OCI-LY1 (cell line): ENCODE measurements around the gene ANO8.
A peak's percentile ranks its signal among the peaks of the same experiment; 100 is the strongest.
"Not testable (repeated sequence)": the region's sequence is repeated elsewhere in the genome, so short reads cannot be mapped to it uniquely, and the experiment has no call there.

Experiments
- H2AFZ ChIP-seq: fragments of 200-600 bp; sonication (generic), shearing (Covaris generic); 2 replicates; pipeline ENCODE4 v1.6.0; 2014; ENCODE audit warnings: antibody characterized with exemption, mild to moderate bottlenecking, low read length
- H3F3A ChIP-seq: fragments of 200-600 bp; sonication (generic), shearing (Covaris generic); 2 replicates; pipeline ENCODE4 v1.6.0; 2014; ENCODE audit warnings: mild to moderate bottlenecking, antibody characterized with exemption, low read length, moderate library complexity; ENCODE audit not compliant: insufficient read depth
- H3K27ac ChIP-seq: fragments of 200-600 bp; sonication (generic); 2 replicates; pipeline ENCODE4 v1.5.1; 2014; ENCODE audit warnings: low read length, mixed run types, mild to moderate bottlenecking, low read depth; ENCODE audit not compliant: poor library complexity, severe bottlenecking
- H3K27me3 ChIP-seq: fragments of 200-600 bp; sonication (generic); 2 replicates; pipeline ENCODE4 v1.6.0; 2014; ENCODE audit warnings: antibody characterized with exemption, mild to moderate bottlenecking, low read length, moderate library complexity; ENCODE audit not compliant: insufficient read depth
- H3K36me3 ChIP-seq: fragments of 200-600 bp; sonication (generic); 2 replicates; pipeline ENCODE4 v1.6.1; 2014; ENCODE audit warnings: mild to moderate bottlenecking, antibody characterized with exemption, low read length, moderate library complexity, mixed read lengths; ENCODE audit not compliant: insufficient read depth
- H3K4me1 ChIP-seq: fragments of 200-600 bp; sonication (generic); 2 replicates; pipeline ENCODE4 v1.5.1; 2014; ENCODE audit warnings: mild to moderate bottlenecking, low read length, moderate library complexity; ENCODE audit not compliant: insufficient read depth, severe bottlenecking
- H3K4me2 ChIP-seq: fragments of 200-600 bp; sonication (generic), shearing (Covaris generic); 2 replicates; pipeline ENCODE4 v1.6.1; 2014; ENCODE audit warnings: low read length
- H3K4me3 ChIP-seq: fragments of 200-600 bp; sonication (generic); 2 replicates; pipeline ENCODE4 v1.5.1; 2014; ENCODE audit warnings: low read length, low read depth, mild to moderate bottlenecking, mixed read lengths; ENCODE audit not compliant: poor library complexity, severe bottlenecking
- H3K79me2 ChIP-seq: fragments of 200-600 bp; shearing (Covaris generic); 2 replicates; pipeline ENCODE4 v1.6.1; 2016; ENCODE audit warnings: mixed run types, low read length, mixed read lengths; ENCODE audit not compliant: insufficient read depth
- H3K9ac ChIP-seq: fragments of 200-600 bp; sonication (generic), shearing (Covaris generic); 2 replicates; pipeline ENCODE4 v1.6.1; 2014; ENCODE audit warnings: mild to moderate bottlenecking, low read length, mixed read lengths
- H3K9me2 ChIP-seq: fragments of 200-600 bp; sonication (generic), shearing (Covaris generic); 2 replicates; pipeline ENCODE4 v1.6.1; 2014; ENCODE audit warnings: low read depth, mild to moderate bottlenecking, low read length, mixed read lengths
- H3K9me3 ChIP-seq: fragments of 200-600 bp; shearing (Covaris generic); 2 replicates; pipeline ENCODE4 v1.6.1; 2014; ENCODE audit warnings: low read length, mixed read lengths
- H4K20me1 ChIP-seq: fragments of 200-600 bp; sonication (generic), shearing (Covaris generic); 2 replicates; pipeline ENCODE4 v1.6.0; 2016; ENCODE audit warnings: mild to moderate bottlenecking, low read length; ENCODE audit not compliant: insufficient read depth
- EZH2 ChIP-seq: fragments of 200-600 bp; sonication (generic), shearing (Covaris generic); IDR thresholded peaks from 2 replicates; pipeline ENCODE4 v1.8.0; 2017; ENCODE audit warnings: borderline replicate concordance, mixed run types, mild to moderate bottlenecking, antibody characterized with exemption, low read length, moderate library complexity, mixed read lengths
- TF ChIP-seq, protein P1 (sequence below): fragments of 200-600 bp; sonication (generic), shearing (Covaris generic); IDR thresholded peaks from 2 replicates; pipeline ENCODE4 v1.5.1; 2017; ENCODE audit warnings: mild to moderate bottlenecking, antibody characterized with exemption, low read length, moderate library complexity, mixed read lengths

ANO8 gene

DNA sequence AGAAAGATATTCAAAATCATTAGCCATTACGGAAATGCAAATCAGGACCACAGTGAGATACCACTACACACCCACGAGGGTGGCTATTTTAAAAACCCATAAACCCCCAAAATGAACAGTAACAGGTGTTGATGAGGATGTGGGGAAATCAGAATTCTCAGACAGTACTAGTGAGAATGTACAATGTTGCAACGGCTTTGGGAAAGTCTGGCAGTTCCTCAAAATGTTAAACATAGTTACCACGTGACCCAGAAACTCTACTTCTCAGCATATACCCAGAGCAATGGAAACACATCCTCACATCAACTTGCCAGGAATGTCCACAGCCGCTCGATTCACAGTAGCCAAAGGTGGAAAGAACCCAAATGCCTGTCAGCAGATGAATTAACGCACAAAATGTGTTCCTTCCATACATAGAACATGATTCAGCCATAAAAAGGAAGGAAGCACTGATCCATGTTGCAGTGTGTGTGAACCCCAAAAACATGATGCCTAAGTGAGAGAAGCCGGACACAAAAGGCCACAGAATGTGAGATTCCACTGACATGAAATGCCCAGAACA, 35.5 kb upstream of the ANO8 start:
- Histone ChIP-seq H3K4me2 (0 out of 2 replicates have a peak overlapping the region, but pooled peaks have one; percentile 6), H3K27ac (no peak overlapping the region), H3K79me2 (no peaks in the 10 kb centered on the region), H3K9me2 (no peaks in the 10 kb centered on the region), H4K20me1 (no peaks in the 10 kb centered on the region), H3F3A (no peaks in the 10 kb centered on the region), H3K4me3 (no peak overlapping the region), H3K9me3 (no peaks in the 10 kb centered on the region), H2AFZ (no peak overlapping the region), H3K27me3 (peaks cover 3% of the 10 kb centered on the region; the same call in 1 of the 2 replicates), H3K36me3 (no peaks in the 10 kb centered on the region), H3K9ac (no peak overlapping the region), H3K4me1 (peaks cover 6% of the 10 kb centered on the region)
- TF ChIP-seq, protein P1, sequence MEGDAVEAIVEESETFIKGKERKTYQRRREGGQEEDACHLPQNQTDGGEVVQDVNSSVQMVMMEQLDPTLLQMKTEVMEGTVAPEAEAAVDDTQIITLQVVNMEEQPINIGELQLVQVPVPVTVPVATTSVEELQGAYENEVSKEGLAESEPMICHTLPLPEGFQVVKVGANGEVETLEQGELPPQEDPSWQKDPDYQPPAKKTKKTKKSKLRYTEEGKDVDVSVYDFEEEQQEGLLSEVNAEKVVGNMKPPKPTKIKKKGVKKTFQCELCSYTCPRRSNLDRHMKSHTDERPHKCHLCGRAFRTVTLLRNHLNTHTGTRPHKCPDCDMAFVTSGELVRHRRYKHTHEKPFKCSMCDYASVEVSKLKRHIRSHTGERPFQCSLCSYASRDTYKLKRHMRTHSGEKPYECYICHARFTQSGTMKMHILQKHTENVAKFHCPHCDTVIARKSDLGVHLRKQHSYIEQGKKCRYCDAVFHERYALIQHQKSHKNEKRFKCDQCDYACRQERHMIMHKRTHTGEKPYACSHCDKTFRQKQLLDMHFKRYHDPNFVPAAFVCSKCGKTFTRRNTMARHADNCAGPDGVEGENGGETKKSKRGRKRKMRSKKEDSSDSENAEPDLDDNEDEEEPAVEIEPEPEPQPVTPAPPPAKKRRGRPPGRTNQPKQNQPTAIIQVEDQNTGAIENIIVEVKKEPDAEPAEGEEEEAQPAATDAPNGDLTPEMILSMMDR: no peak
- no peak for TF ChIP-seq EZH2

DNA sequence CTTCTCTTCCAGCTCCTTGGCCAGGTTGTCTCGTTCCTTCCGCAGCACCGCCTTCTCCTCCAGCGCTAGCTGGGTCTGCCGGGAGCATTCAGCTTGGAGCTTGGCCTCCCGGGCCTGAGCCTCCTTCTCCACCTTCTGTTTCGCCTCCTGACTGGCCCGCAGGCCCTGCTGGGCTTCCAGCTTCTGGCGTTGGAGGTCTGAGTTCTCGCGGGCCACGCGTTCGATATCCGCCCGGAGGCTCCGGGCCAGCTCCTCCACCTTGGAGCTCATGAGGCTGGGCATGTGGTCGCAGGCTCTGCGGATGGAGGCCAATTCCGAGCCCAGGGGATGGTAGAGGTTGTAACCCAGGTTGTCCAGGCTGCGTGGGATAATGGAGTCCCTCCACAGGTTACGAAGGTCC, 30.7 kb upstream of the ANO8 start:
- no peaks in the 10 kb centered on the region for H3K79me2 ChIP-seq
- no peaks in the 10 kb centered on the region for H3K9me2 ChIP-seq
- H3F3A ChIP-seq: no peaks in the 10 kb centered on the region
- H3K9me3 ChIP-seq: no peaks in the 10 kb centered on the region
- H3K36me3 ChIP-seq: no peaks in the 10 kb centered on the region
- no peak overlapping the region for H3K9ac ChIP-seq
- no peak overlapping the region for H3K4me2 ChIP-seq
- H3K27ac ChIP-seq: no peak overlapping the region
- H3K4me1 ChIP-seq: peaks cover 6% of the 10 kb centered on the region
- no peak overlapping the region for H3K4me3 ChIP-seq
- TF ChIP-seq, protein P1: no peak
- TF ChIP-seq EZH2: no peak
- H3K27me3 ChIP-seq: peaks cover 4% of the 10 kb centered on the region; the same call in 1 of the 2 replicates
- H2AFZ ChIP-seq: no peak overlapping the region
- no peaks in the 10 kb centered on the region for H4K20me1 ChIP-seq

DNA sequence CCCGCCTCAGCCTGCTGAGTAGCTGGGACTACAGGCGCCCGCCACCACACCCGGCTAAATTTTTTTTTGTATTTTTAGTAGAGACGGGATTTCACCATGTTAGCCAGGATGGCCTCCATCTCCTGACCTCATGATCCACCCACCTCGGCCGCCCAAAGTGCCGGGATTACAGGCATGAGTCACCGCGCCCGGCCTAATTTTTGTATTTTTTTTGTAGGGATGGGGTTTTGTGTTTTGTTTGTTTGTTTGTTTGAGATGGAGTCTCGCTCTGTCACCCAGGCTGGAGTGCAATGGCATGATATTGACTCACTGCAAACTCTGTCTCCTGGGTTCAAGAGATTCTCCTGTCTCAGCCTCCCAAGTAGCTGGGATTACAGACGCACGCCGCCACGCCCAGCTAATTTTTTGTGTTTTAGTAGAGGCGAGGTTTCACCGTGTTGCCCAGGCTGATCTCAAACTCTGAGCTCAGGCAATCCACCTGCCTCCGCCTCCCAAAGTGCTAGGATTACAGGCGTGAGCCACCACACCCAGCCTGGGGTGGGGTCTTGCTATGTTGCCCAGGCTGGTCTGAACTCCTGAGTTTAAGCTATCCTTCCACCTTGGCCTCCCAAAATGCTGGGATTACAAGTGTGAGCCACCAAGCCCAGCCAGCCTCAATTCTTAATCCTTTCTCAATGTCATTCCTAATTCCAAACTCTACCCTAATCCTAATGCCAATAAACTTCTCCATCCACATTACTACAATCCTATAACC, 29.4 kb upstream of the ANO8 start:
- H3K9me3 ChIP-seq, H4K20me1 ChIP-seq, H3K4me3 ChIP-seq, H3K4me1 ChIP-seq, H3K27me3 ChIP-seq, H3K4me2 ChIP-seq, H2AFZ ChIP-seq, H3K9ac ChIP-seq, H3K36me3 ChIP-seq, H3K79me2 ChIP-seq, H3F3A ChIP-seq, H3K27ac ChIP-seq, H3K9me2 ChIP-seq: not testable (repeated sequence)
